DOHH2 (cell line): ENCODE measurements around the gene ABAT.

Experiments
- CTCF ChIP-seq: fragments of 200-600 bp; sonication (generic); IDR thresholded peaks from one replicate; pipeline ENCODE4 v1.5.1; 2014; ENCODE audit warnings: antibody characterized with exemption, mild to moderate bottlenecking, low read depth, low read length; ENCODE audit not compliant: poor library complexity, severe bottlenecking
- EZH2phosphoT487 ChIP-seq: fragments of 200-600 bp; sonication (generic); IDR thresholded peaks from 2 replicates; pipeline ENCODE4 v1.6.1; 2017; ENCODE audit warnings: borderline replicate concordance, mild to moderate bottlenecking, antibody characterized with exemption, low read length, moderate library complexity, mixed read lengths

GRCh38 chr16:8677481-8677880 is 3.1 kb downstream of the ABAT start:
- no peak for TF ChIP-seq CTCF
- TF ChIP-seq EZH2phosphoT487: no peak
